Activated naive CD4-positive, alpha-beta T cell treated with anti-CD3 and anti-CD28 coated beads, Interleukin-2, amount 50 U/mL, for 72 hours (primary cell): Measurements from ENCODE around the gene ZDHHC6. TPM values are rescaled to one million over a fixed set of nuclear protein-coding genes. Genes with fewer than 3 reads are reported as not detected.
"Not testable (repeated sequence)": the region's sequence is repeated elsewhere in the genome, so short reads cannot be mapped to it uniquely, and the experiment has no call there.

Experiments used
- ATAC-seq, 2 donors: fragments of 150-1000 bp; cut with Tn5 transposase; 2 replicates each; pipeline ENCODE4 v1.10.0; 2021; ENCODE audit warnings: mild to moderate bottlenecking in 2 of 2, moderate library complexity in 2 of 2
- DNase-seq, 2 donors: peaks; one replicate each; pipeline ENCODE4 v3.0.0; 2021 to 2022; ENCODE audit warnings: low spot score in 2 of 2
- H3K27ac Mint-ChIP-seq, 2 donors: one replicate each; pipeline ENCODE4 v1.8.0; 2022; ENCODE audit warnings: mild to moderate bottlenecking in 2 of 2, mixed read lengths in 2 of 2
- H3K36me3 Mint-ChIP-seq, 2 donors: one replicate each; pipeline ENCODE4 v1.8.0; 2022; ENCODE audit warnings: mixed read lengths in 2 of 2
- H3K9me3 Mint-ChIP-seq, 2 donors: one replicate each; pipeline ENCODE4 v1.8.0; 2022; ENCODE audit warnings: mixed read lengths in 2 of 2
- total RNA-seq, 2 donors: library from RNA; stranded (reverse); gene quantifications; one replicate each; pipeline ENCODE4 v1.2.3, GENCODE V29; 2022

ZDHHC6 gene
- total RNA-seq, 2 donors from 2014 or later = 47.8 to 54.5 TPM

GRCh38 chr10:112409299-112409698, 37.4 kb downstream of the ZDHHC6 start:
- DNase-seq (no peak), ATAC-seq (no peak)
- H3K27ac Mint-ChIP-seq = peak overlapping the region in 1 of 2 donors; percentile 42
- H3K9me3 Mint-ChIP-seq = peaks cover 0 to 5% of the 10 kb centered on the region in 2 donors
- peaks cover 24 to 38% of the 10 kb centered on the region in 2 donors for H3K36me3 Mint-ChIP-seq

GRCh38 chr10:112407696-112408095, 39.0 kb downstream of the ZDHHC6 start:
- peaks cover 0 to 5% of the 10 kb centered on the region in 2 donors for H3K9me3 Mint-ChIP-seq
- H3K36me3 Mint-ChIP-seq = peaks cover 24 to 39% of the 10 kb centered on the region in 2 donors
- no peak for DNase-seq
- ATAC-seq = no peak
- H3K27ac Mint-ChIP-seq = peak overlapping the region in 1 of 2 donors; percentile 78

GRCh38 chr10:112406806-112407205, 39.9 kb downstream of the ZDHHC6 start:
- not testable (repeated sequence) for H3K9me3 Mint-ChIP-seq, ATAC-seq, DNase-seq
- H3K36me3 Mint-ChIP-seq = peaks cover 24 to 39% of the 10 kb centered on the region in 2 donors
- peak overlapping the region in 1 of 2 donors; percentile 16 for H3K27ac Mint-ChIP-seq

- DNase-seq = no peak
- peaks cover 24 to 39% of the 10 kb centered on the region in 2 donors for H3K36me3 Mint-ChIP-seq
- ATAC-seq = no peak
- no peak overlapping the region for H3K27ac Mint-ChIP-seq
- H3K9me3 Mint-ChIP-seq = peaks cover 0 to 5% of the 10 kb centered on the region in 2 donors
These were observed 42.1 kb downstream of the ZDHHC6 start for GRCh38 chr10:112404617-112405016.

GRCh38 chr10:112402917-112403316, 43.8 kb downstream of the ZDHHC6 start:
- H3K9me3 Mint-ChIP-seq = peaks cover 0 to 5% of the 10 kb centered on the region in 2 donors
- no peak for ATAC-seq
- H3K36me3 Mint-ChIP-seq = peaks cover 24 to 31% of the 10 kb centered on the region in 2 donors
- H3K27ac Mint-ChIP-seq = peak overlapping the region in 1 of 2 donors; percentile 10
- no peak for DNase-seq

- Mint-ChIP-seq H3K27ac (no peak overlapping the region), H3K36me3 (no peaks in the 10 kb centered on the region), H3K9me3 (no peaks in the 10 kb centered on the region)
- no peak for DNase-seq
- ATAC-seq = no peak
These were observed 49.1 kb downstream of the ZDHHC6 start for GRCh38 chr10:112397592-112397991.

- no peaks in the 10 kb centered on the region for H3K9me3 Mint-ChIP-seq
- ATAC-seq (no peak), DNase-seq (no peak)
- H3K36me3 Mint-ChIP-seq = peaks cover 0 to 9% of the 10 kb centered on the region in 2 donors
- H3K27ac Mint-ChIP-seq = no peak overlapping the region
These were observed 50.7 kb downstream of the ZDHHC6 start for GRCh38 chr10:112395809-112396530.

GRCh38 chr10:112394475-112394875, 52.2 kb downstream of the ZDHHC6 start:
- peaks cover 0 to 14% of the 10 kb centered on the region in 2 donors for H3K36me3 Mint-ChIP-seq
- H3K27ac Mint-ChIP-seq = no peak overlapping the region
- no peaks in the 10 kb centered on the region for H3K9me3 Mint-ChIP-seq
- DNase-seq = no peak
- no peak for ATAC-seq

GRCh38 chr10:112393827-112394226, 52.9 kb downstream of the ZDHHC6 start:
- Mint-ChIP-seq H3K27ac (no peak overlapping the region), H3K36me3 (peaks cover 0 to 14% of the 10 kb centered on the region in 2 donors)

GRCh38 chr10:112393341-112393740, 53.4 kb downstream of the ZDHHC6 start:
- no peak for ATAC-seq
- Mint-ChIP-seq H3K27ac (no peak overlapping the region), H3K9me3 (peaks cover 0 to 6% of the 10 kb centered on the region in 2 donors), H3K36me3 (peaks cover 2 to 19% of the 10 kb centered on the region in 2 donors)
- no peak for DNase-seq

More at GRCh38 chr10:112393827-112394226, 52.9 kb downstream of the ZDHHC6 start:
- DNase-seq (no peak), ATAC-seq (no peak)
- peaks cover 0 to 2% of the 10 kb centered on the region in 2 donors for H3K9me3 Mint-ChIP-seq

GRCh38 chr10:112390125-112390703, 56.5 kb downstream of the ZDHHC6 start:
- DNase-seq (no peak), ATAC-seq (no peak)
- Mint-ChIP-seq H3K36me3 (peaks cover 6 to 40% of the 10 kb centered on the region in 2 donors), H3K9me3 (peaks cover 0 to 9% of the 10 kb centered on the region in 2 donors), H3K27ac (peak overlapping the region; percentile 75 to 92)

GRCh38 chr10:112389271-112389822, 57.4 kb downstream of the ZDHHC6 start:
- ATAC-seq (peak; percentile 95 to 96), DNase-seq (peak; percentile 71 to 75)
- Mint-ChIP-seq H3K36me3 (peaks cover 11 to 47% of the 10 kb centered on the region in 2 donors), H3K9me3 (peaks cover 0 to 9% of the 10 kb centered on the region in 2 donors), H3K27ac (peak overlapping the region; percentile 75 to 96)

GRCh38 chr10:112388548-112388947, 58.2 kb downstream of the ZDHHC6 start:
- DNase-seq (no peak), ATAC-seq (no peak)
- Mint-ChIP-seq H3K36me3 (peaks cover 11 to 53% of the 10 kb centered on the region in 2 donors), H3K27ac (peak overlapping the region in 1 of 2 donors; percentile 75), H3K9me3 (peaks cover 0 to 9% of the 10 kb centered on the region in 2 donors)

GRCh38 chr10:112388056-112388455, 58.7 kb downstream of the ZDHHC6 start:
- not testable (repeated sequence) for ATAC-seq, DNase-seq, H3K9me3 Mint-ChIP-seq
- Mint-ChIP-seq H3K27ac (peak overlapping the region in 1 of 2 donors; percentile 75), H3K36me3 (peaks cover 11 to 58% of the 10 kb centered on the region in 2 donors)

- ATAC-seq = no peak
- peaks cover 32 to 71% of the 10 kb centered on the region in 2 donors for H3K36me3 Mint-ChIP-seq
- H3K9me3 Mint-ChIP-seq = peaks cover 0 to 18% of the 10 kb centered on the region in 2 donors
- peak overlapping the region in 1 of 2 donors; percentile 57 for H3K27ac Mint-ChIP-seq
- no peak for DNase-seq
These were observed 61.5 kb downstream of the ZDHHC6 start for GRCh38 chr10:112385201-112385600.

- Mint-ChIP-seq H3K36me3 (peaks cover 34 to 73% of the 10 kb centered on the region in 2 donors), H3K27ac (peak overlapping the region in 1 of 2 donors; percentile 57), H3K9me3 (peaks cover 0 to 18% of the 10 kb centered on the region in 2 donors)
- ATAC-seq (no peak), DNase-seq (no peak)
These were observed 62.6 kb downstream of the ZDHHC6 start for GRCh38 chr10:112384141-112384540.

- DNase-seq (peak in 1 of 2 donors; percentile 10), ATAC-seq (peak; percentile 77 to 86)
- H3K27ac Mint-ChIP-seq = peak overlapping the region; percentile 19 to 57
- H3K36me3 Mint-ChIP-seq = peaks cover 31 to 67% of the 10 kb centered on the region in 2 donors
- peaks cover 0 to 11% of the 10 kb centered on the region in 2 donors for H3K9me3 Mint-ChIP-seq
These were observed 63.4 kb downstream of the ZDHHC6 start for GRCh38 chr10:112383325-112383724.
